ENCODE data around the gene ITPRIP.

ITPRIP gene

GRCh38 chr10:104351061-104351702 is 12.9 kb upstream of the ITPRIP start:
- no peak for ATAC-seq
- TF ChIP-seq ZNF70 (CRISPR knock-in tag; IDR thresholded peaks at IDR 0.05), result no peak

- peak; percentile 74 for ATAC-seq
- TF ChIP-seq CSDC2 (CRISPR knock-in tag; IDR thresholded peaks at IDR 0.05) (no peak), OSR1 (CRISPR knock-in tag; IDR thresholded peaks at IDR 0.05) (no peak), PPARA (CRISPR knock-in tag; IDR thresholded peaks at IDR 0.05; ENCODE audit: borderline replicate concordance) (no peak), ZFP30 (CRISPR knock-in tag; IDR thresholded peaks at IDR 0.05) (no peak)
Measured at GRCh38 chr10:104350127-104350635, 11.9 kb upstream of the ITPRIP start.

- no peak for ATAC-seq
- TF ChIP-seq SNAI2 (CRISPR knock-in tag; IDR thresholded peaks at IDR 0.05), result no peak
- TF ChIP-seq BACH2 (CRISPR knock-in tag; IDR thresholded peaks at IDR 0.05; ENCODE audit: borderline replicate concordance), result no peak
- TF ChIP-seq ZFP30 (CRISPR knock-in tag; IDR thresholded peaks at IDR 0.05), result no peak
- TF ChIP-seq PATZ1 (CRISPR knock-in tag; IDR thresholded peaks at IDR 0.05; ENCODE audit: borderline replicate concordance), result no peak
- TF ChIP-seq ZNF565 (CRISPR knock-in tag; conservative IDR thresholded peaks at IDR 0.05; ENCODE audit: low read depth), result no peak
- TF ChIP-seq OSR1 (CRISPR knock-in tag; IDR thresholded peaks at IDR 0.05), result no peak
- TF ChIP-seq ISL1 (CRISPR knock-in tag; IDR thresholded peaks at IDR 0.05), result no peak
- TF ChIP-seq PPARA (CRISPR knock-in tag; IDR thresholded peaks at IDR 0.05; ENCODE audit: borderline replicate concordance), result no peak
- no peak for TF ChIP-seq POU6F1 (CRISPR knock-in tag; IDR thresholded peaks at IDR 0.05; ENCODE audit: borderline replicate concordance, low read depth)
- no peak for TF ChIP-seq GLIS3 (CRISPR knock-in tag; IDR thresholded peaks at IDR 0.05)
- no peak for TF ChIP-seq ESRRG (CRISPR knock-in tag; IDR thresholded peaks at IDR 0.05)
Measured at GRCh38 chr10:104349623-104350126, 11.4 kb upstream of the ITPRIP start.

- ATAC-seq, result no peak
- TF ChIP-seq ISL1 (CRISPR knock-in tag; IDR thresholded peaks at IDR 0.05), result no peak
- TF ChIP-seq CREB5 (CRISPR knock-in tag; IDR thresholded peaks at IDR 0.05; ENCODE audit: low read depth), result no peak
- TF ChIP-seq ZNF565 (CRISPR knock-in tag; conservative IDR thresholded peaks at IDR 0.05; ENCODE audit: low read depth), result no peak
- TF ChIP-seq TOX (CRISPR knock-in tag; IDR thresholded peaks at IDR 0.05; ENCODE audit: borderline replicate concordance), result no peak
- no peak for TF ChIP-seq TSHZ2 (CRISPR knock-in tag; IDR thresholded peaks at IDR 0.05)
- TF ChIP-seq CSRNP3 (CRISPR knock-in tag; IDR thresholded peaks at IDR 0.05), result no peak
- TF ChIP-seq ZNF8 (CRISPR knock-in tag; IDR thresholded peaks at IDR 0.05), result no peak
- TF ChIP-seq ZC3H10 (CRISPR knock-in tag; IDR thresholded peaks at IDR 0.05), result no peak
Measured at GRCh38 chr10:104348601-104349000, 10.3 kb upstream of the ITPRIP start.
